Stimulated activated CD8-positive, alpha-beta memory T cell treated with anti-CD3 and anti-CD28 coated beads, Interleukin-15, amount 100 ng/mL, for 48 hours (primary cell): ENCODE measurements around the gene STARD13.
"Not testable (repeated sequence)": the region's sequence is repeated elsewhere in the genome, so short reads cannot be mapped to it uniquely, and the experiment has no call there.

Experiments used
- DNase-seq, 2 donors: peaks; one replicate each; pipeline ENCODE4 v3.0.0-alpha.2; 2020; ENCODE audit warnings: low read depth in 2 of 2

Gene STARD13

GRCh38 chr13:33257841-33258807, 27.4 kb downstream of the STARD13 start:
- no peak for DNase-seq

GRCh38 chr13:33256148-33256840, 29.3 kb downstream of the STARD13 start:
- DNase-seq = no peak

GRCh38 chr13:33252135-33252534, 33.4 kb downstream of the STARD13 start:
- no peak for DNase-seq

- no peak for DNase-seq
These were observed 34.4 kb downstream of the STARD13 start for GRCh38 chr13:33251131-33251661.

- DNase-seq = no peak
These were observed 34.9 kb downstream of the STARD13 start for GRCh38 chr13:33250609-33251008.

- DNase-seq = no peak
These were observed 35.7 kb downstream of the STARD13 start for GRCh38 chr13:33249894-33250293.

- DNase-seq = no peak
These were observed 36.5 kb downstream of the STARD13 start for GRCh38 chr13:33249066-33249465.

- no peak for DNase-seq
These were observed 39.9 kb downstream of the STARD13 start for GRCh38 chr13:33245505-33246158.

- DNase-seq = no peak
These were observed 40.7 kb downstream of the STARD13 start for GRCh38 chr13:33244907-33245287.

GRCh38 chr13:33244210-33244906, 41.2 kb downstream of the STARD13 start:
- DNase-seq = no peak

- no peak for DNase-seq
These were observed 42.5 kb downstream of the STARD13 start for GRCh38 chr13:33242984-33243617.

- not testable (repeated sequence) for DNase-seq
These were observed 43.2 kb downstream of the STARD13 start for GRCh38 chr13:33242372-33242771.

GRCh38 chr13:33236021-33236420, 49.5 kb downstream of the STARD13 start:
- no peak for DNase-seq

GRCh38 chr13:33235564-33235963, 50.0 kb downstream of the STARD13 start:
- DNase-seq = no peak

- DNase-seq = no peak
These were observed 50.5 kb downstream of the STARD13 start for GRCh38 chr13:33235078-33235477.

- no peak for DNase-seq
These were observed 52.0 kb downstream of the STARD13 start for GRCh38 chr13:33233547-33233946.

- no peak for DNase-seq
These were observed 52.7 kb downstream of the STARD13 start for GRCh38 chr13:33232883-33233282.

GRCh38 chr13:33231339-33231738, 54.2 kb downstream of the STARD13 start:
- no peak for DNase-seq

GRCh38 chr13:33230178-33230881, 55.2 kb downstream of the STARD13 start:
- DNase-seq = no peak

- DNase-seq = no peak
These were observed 55.9 kb downstream of the STARD13 start for GRCh38 chr13:33229446-33230177.
